Endothelial cell (in vitro differentiated cells): ENCODE data around the gene TP53RK. TPM values are rescaled to one million over a fixed set of nuclear protein-coding genes. Genes with fewer than 3 reads are reported as not detected.

Source experiments
- DNase-seq: peaks from one replicate; pipeline ENCODE4 v3.0.0; 2021; ENCODE audit warnings: low spot score
- H3K27ac Mint-ChIP-seq: one replicate; pipeline ENCODE4 v1.8.0; 2021; ENCODE audit warnings: mixed read lengths, inconsistent platforms; ENCODE audit not compliant: unreplicated experiment
- H3K27me3 Mint-ChIP-seq: one replicate; pipeline ENCODE4 v1.8.0; 2021; ENCODE audit warnings: mild to moderate bottlenecking, moderate library complexity, mixed read lengths, inconsistent platforms; ENCODE audit not compliant: unreplicated experiment
- H3K36me3 Mint-ChIP-seq: one replicate; pipeline ENCODE4 v1.8.0; 2021; ENCODE audit warnings: mild to moderate bottlenecking, low read depth, mixed read lengths, inconsistent platforms; ENCODE audit not compliant: unreplicated experiment
- H3K4me1 Mint-ChIP-seq: one replicate; pipeline ENCODE4 v1.8.0; 2021; ENCODE audit warnings: mild to moderate bottlenecking, mixed read lengths, inconsistent platforms; ENCODE audit not compliant: unreplicated experiment
- H3K4me3 Mint-ChIP-seq: one replicate; pipeline ENCODE4 v1.8.0; 2021; ENCODE audit warnings: mild to moderate bottlenecking, mixed read lengths, inconsistent platforms; ENCODE audit not compliant: unreplicated experiment
- H3K9me3 Mint-ChIP-seq: one replicate; pipeline ENCODE4 v1.8.0; 2021; ENCODE audit warnings: mixed read lengths, inconsistent platforms; ENCODE audit not compliant: unreplicated experiment
- CTCF ChIP-seq: fragments of 200-600 bp; sonication (generic); IDR thresholded peaks from one replicate; pipeline ENCODE4 v1.5.0; 2021; ENCODE audit warnings: antibody characterized with exemption; ENCODE audit not compliant: unreplicated experiment
- total RNA-seq: library from RNA; stranded (reverse); fragmentation: NEBNext Ultra II Directional; extraction: Animal tissue kit (Norgen Biotek cat#: 25700); gene quantifications from one replicate; pipeline ENCODE4 v1.2.1, GENCODE V29; 2021; ENCODE audit not compliant: unreplicated experiment

Gene TP53RK
- total RNA-seq, 1 donor from 2014 or later, result 10.2 TPM

DNA sequence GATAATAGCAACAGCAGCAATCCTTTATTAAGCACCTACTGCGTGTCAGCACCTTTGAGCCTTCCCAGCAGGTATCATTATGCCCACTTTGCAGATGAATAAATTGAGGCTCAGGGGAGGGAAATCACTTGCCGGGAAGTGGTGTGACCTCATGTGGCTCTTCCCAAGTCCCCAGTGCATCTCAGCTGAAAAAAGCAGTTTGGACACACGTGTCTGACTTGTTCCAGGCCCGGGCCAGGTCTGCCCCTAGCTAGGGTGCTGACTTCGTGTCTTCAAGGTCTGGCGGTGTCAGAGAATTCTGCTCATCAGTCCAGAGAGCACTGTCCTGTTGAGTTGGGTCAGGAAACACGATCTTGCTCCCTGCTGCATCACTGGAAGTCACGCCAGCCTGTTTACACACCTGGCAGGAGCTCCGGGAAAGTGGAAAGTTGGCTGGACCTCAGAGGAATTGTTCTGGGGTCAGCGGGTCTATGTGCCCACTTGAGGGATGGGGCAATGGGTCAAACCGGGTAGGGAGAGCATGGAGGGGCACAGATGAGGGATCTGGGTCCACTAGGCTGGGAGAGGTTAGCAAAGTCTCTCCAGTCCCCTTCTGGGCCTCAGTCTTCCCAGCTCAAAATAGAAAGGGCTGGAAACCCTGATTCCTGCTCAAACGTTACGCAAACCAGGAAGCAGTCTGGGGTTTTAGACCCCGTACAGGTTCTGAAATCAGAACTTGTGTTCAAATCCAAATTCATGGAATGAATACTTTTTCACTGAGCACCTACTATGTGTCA lies 48.5 kb downstream of the TP53RK start:
- Mint-ChIP-seq H3K4me3 (no peak overlapping the region), H3K36me3 (no peaks in the 10 kb centered on the region), H3K9me3 (no peaks in the 10 kb centered on the region), H3K27ac (no peak overlapping the region), H3K4me1 (no peaks in the 10 kb centered on the region), H3K27me3 (no peaks in the 10 kb centered on the region)
- DNase-seq, result no peak
- no peak for TF ChIP-seq CTCF

- Mint-ChIP-seq H3K27ac (no peak overlapping the region), H3K9me3 (no peaks in the 10 kb centered on the region), H3K4me3 (no peak overlapping the region), H3K27me3 (peaks cover 2% of the 10 kb centered on the region), H3K36me3 (no peaks in the 10 kb centered on the region), H3K4me1 (no peaks in the 10 kb centered on the region)
- TF ChIP-seq CTCF, result no peak
- DNase-seq, result no peak
Measured at GRCh38 chr20:46640044-46640443, 49.2 kb downstream of the TP53RK start.

DNA sequence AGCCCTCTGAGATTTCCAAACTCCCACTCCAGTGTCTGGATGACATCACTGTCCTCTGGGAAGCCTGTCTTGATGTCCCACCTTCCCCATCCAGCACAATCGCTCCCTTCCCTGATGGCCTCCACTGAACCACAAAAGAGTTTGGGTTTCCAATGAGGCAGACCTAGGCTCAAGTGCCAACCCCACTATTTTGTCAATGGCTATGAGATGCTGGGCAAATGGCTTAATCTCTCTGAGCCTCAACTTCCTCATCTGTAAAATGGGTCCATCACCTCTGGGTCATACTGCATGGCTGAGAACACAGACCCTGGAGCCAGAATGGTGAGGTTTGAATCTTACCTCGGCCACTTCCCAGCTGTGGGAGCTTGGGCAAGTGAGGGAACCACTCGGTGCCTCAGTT lies 49.7 kb downstream of the TP53RK start:
- H3K36me3 Mint-ChIP-seq, result no peaks in the 10 kb centered on the region
- no peak overlapping the region for H3K4me3 Mint-ChIP-seq
- TF ChIP-seq CTCF, result no peak
- no peaks in the 10 kb centered on the region for H3K4me1 Mint-ChIP-seq
- DNase-seq, result no peak
- H3K27ac Mint-ChIP-seq, result no peak overlapping the region
- no peaks in the 10 kb centered on the region for H3K9me3 Mint-ChIP-seq
- peaks cover 2% of the 10 kb centered on the region for H3K27me3 Mint-ChIP-seq

DNA sequence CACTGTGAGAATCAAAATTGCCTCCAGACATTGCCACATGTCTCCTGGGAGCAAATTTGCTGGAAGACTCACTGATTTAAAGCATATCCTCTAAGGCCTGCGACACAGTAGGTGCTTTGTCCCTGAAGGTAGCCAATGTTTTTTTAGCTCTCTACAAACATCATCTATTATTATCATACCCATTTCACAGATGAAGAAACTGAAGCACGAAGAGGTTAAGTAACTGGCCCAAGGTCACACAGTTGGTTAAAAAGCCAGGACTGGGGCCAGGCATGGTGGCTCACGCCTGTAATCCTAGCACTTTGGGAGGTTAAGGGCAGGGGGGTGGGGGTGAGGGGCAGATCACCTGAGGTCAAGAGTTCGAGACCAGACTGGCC lies 50.4 kb downstream of the TP53RK start:
- H3K4me3 Mint-ChIP-seq, result no peak overlapping the region
- no peak overlapping the region for H3K27ac Mint-ChIP-seq
- no peak for DNase-seq
- H3K36me3 Mint-ChIP-seq, result no peaks in the 10 kb centered on the region
- no peaks in the 10 kb centered on the region for H3K9me3 Mint-ChIP-seq
- no peaks in the 10 kb centered on the region for H3K4me1 Mint-ChIP-seq
- no peak for TF ChIP-seq CTCF
- H3K27me3 Mint-ChIP-seq, result peaks cover 2% of the 10 kb centered on the region

GRCh38 chr20:46638134-46638897 lies 50.9 kb downstream of the TP53RK start:
- Mint-ChIP-seq H3K27ac (no peak overlapping the region), H3K36me3 (no peaks in the 10 kb centered on the region), H3K4me1 (no peaks in the 10 kb centered on the region), H3K4me3 (no peak overlapping the region), H3K27me3 (peaks cover 2% of the 10 kb centered on the region), H3K9me3 (no peaks in the 10 kb centered on the region)
- no peak for TF ChIP-seq CTCF
- no peak for DNase-seq
